HepG2 (cell line): Measurements from ENCODE around the gene FBXO30. TPM values are rescaled to one million over a fixed set of nuclear protein-coding genes. Genes with fewer than 3 reads are reported as not detected.

Experiments
- AKAP8 ChIP-seq: sonication (generic); formaldehyde crosslinking; IDR thresholded peaks from 2 replicates; pipeline ENCODE4 v1.5.1; 2020; ENCODE audit warnings: mild to moderate bottlenecking, missing genetic modification reagents
- CEBPB ChIP-seq: IDR thresholded peaks from 2 replicates; pipeline ENCODE4 v1.6.1; 2011; ENCODE audit warnings: low read depth, low read length, improper control_type of control experiment, borderline replicate concordance
- HOXD1 ChIP-seq: sonication (generic); formaldehyde crosslinking; IDR thresholded peaks from 2 replicates; pipeline ENCODE4 v1.5.0; 2020; ENCODE audit warnings: missing genetic modification reagents
- MZF1 ChIP-seq: sonication (generic); formaldehyde crosslinking; IDR thresholded peaks from 2 replicates; pipeline ENCODE4 v1.8.1; 2023; ENCODE audit warnings: mild to moderate bottlenecking, missing genetic modification reagents, borderline replicate concordance
- PLRG1 ChIP-seq: fragments of 450-650 bp; conservative IDR thresholded peaks from 2 replicates; pipeline ENCODE4 v1.6.1; 2016
- PRMT3 ChIP-seq: sonication (generic); formaldehyde crosslinking; IDR thresholded peaks from 2 replicates; pipeline ENCODE4 v1.8.1; 2022; ENCODE audit warnings: low read depth, mild to moderate bottlenecking, moderate library complexity, missing genetic modification reagents, borderline replicate concordance
- RERE ChIP-seq: IDR thresholded peaks from 2 replicates; pipeline ENCODE4 v1.6.1; 2016; ENCODE audit warnings: low read depth, missing genetic modification reagents, missing compliant biosample characterization
- ZIK1 ChIP-seq: sonication (generic); formaldehyde crosslinking; IDR thresholded peaks from 2 replicates; pipeline ENCODE4 v1.5.0; 2020; ENCODE audit warnings: mild to moderate bottlenecking, low read depth, missing genetic modification reagents, borderline replicate concordance
- ZNF234 ChIP-seq: sonication (generic); formaldehyde crosslinking; conservative IDR thresholded peaks from 2 replicates; pipeline ENCODE4 v1.5.1; 2020; ENCODE audit warnings: mild to moderate bottlenecking, missing genetic modification reagents
- ZNF546 ChIP-seq: sonication (generic); formaldehyde crosslinking; conservative IDR thresholded peaks from 2 replicates; pipeline ENCODE4 v1.8.1; 2023; ENCODE audit warnings: mild to moderate bottlenecking, missing genetic modification reagents
- ZNF580 ChIP-seq: IDR thresholded peaks from 2 replicates; pipeline ENCODE4 v1.6.1; 2016; ENCODE audit warnings: low read depth, borderline replicate concordance
- ZNF749 ChIP-seq: sonication (generic); formaldehyde crosslinking; IDR thresholded peaks from 2 replicates; pipeline ENCODE4 v1.8.0; 2022; ENCODE audit warnings: mild to moderate bottlenecking, missing genetic modification reagents, moderate library complexity, borderline replicate concordance
- ZNF780A ChIP-seq: sonication (generic); formaldehyde crosslinking; IDR thresholded peaks from 2 replicates; pipeline ENCODE4 v1.8.0; 2022; ENCODE audit warnings: mild to moderate bottlenecking, missing genetic modification reagents, moderate library complexity
- ZNF850 ChIP-seq: sonication (generic); formaldehyde crosslinking; conservative IDR thresholded peaks from 2 replicates; pipeline ENCODE4 v1.9.0; 2021; ENCODE audit warnings: mild to moderate bottlenecking, missing genetic modification reagents
- polyA plus RNA-seq, 8 experiments: library from polyadenylated mRNA; depleted of rRNA in 3 of 8; stranded (reverse) in 7 of 8; unstranded in 1 of 8; fragments of >200 nt; fragmentation: Illumina TruSeq in 4 of 8; extraction: Trizol in 4 of 8; gene quantifications; 2 replicates each; pipeline versions ENCODE4 v1.2.1 to v1.2.3, GENCODE V29; 2011 to 2016; ENCODE audit warnings: low read depth in 4 of 8, missing spikeins in 1 of 8, mixed read lengths in 1 of 8; ENCODE audit not compliant: insufficient read depth in 1 of 8
- total RNA-seq, 5 experiments: library from RNA; depleted of rRNA; stranded (reverse); fragments of >200 nt; fragmentation: Illumina TruSeq; extraction: Trizol; gene quantifications; 2 replicates each; pipeline ENCODE4 v1.2.3, GENCODE V29; 2016; ENCODE audit warnings: low read depth in 1 of 5
- TF ChIP-seq, protein P1 (sequence below): sonication (generic); formaldehyde crosslinking; IDR thresholded peaks from 2 replicates; pipeline ENCODE4 v1.8.0; 2022; ENCODE audit warnings: mild to moderate bottlenecking, missing genetic modification reagents, moderate library complexity
- TF ChIP-seq, protein P2 (sequence below): IDR thresholded peaks from 2 replicates; pipeline ENCODE4 v1.6.1; 2016; ENCODE audit warnings: mild to moderate bottlenecking
- TF ChIP-seq, protein P3 (sequence below): sonication (generic); formaldehyde crosslinking; IDR thresholded peaks from 2 replicates; pipeline ENCODE4 v1.9.0; 2021; ENCODE audit warnings: missing genetic modification reagents, borderline replicate concordance

FBXO30 gene
- total and polyA plus RNA-seq, 2 of the 13 experiments (the other 11 are each of a cell fraction or from before 2014, with no cell fraction given): 3.2 to 7.1 TPM

GRCh38 chr6:145814501-145815308 is at the start of gene FBXO30 (continued):
- TF ChIP-seq ZNF580 (CRISPR knock-in tag) (peak; percentile 89; the same call in 1 of the 2 replicates), HOXD1 (CRISPR knock-in tag) (0 out of 2 replicates have a peak, but pooled peaks have one; percentile 15), PRMT3 (peak; percentile 68; the same call in 1 of the 2 replicates), CEBPB (no peak), RERE (CRISPR knock-in tag) (peak; percentile 74), PLRG1 (no peak), ZNF234 (no peak), ZNF546 (CRISPR knock-in tag) (peak; percentile 78; the same call in 1 of the 2 replicates), ZNF749 (CRISPR knock-in tag) (no peak; the same call in 1 of the 2 replicates), AKAP8 (no peak; the same call in 1 of the 2 replicates), MZF1 (no peak), ZIK1 (no peak; the same call in 1 of the 2 replicates), ZNF850 (CRISPR knock-in tag) (peak; percentile 92), ZNF780A (CRISPR knock-in tag) (peak; percentile 73)
- TF ChIP-seq, protein P1, sequence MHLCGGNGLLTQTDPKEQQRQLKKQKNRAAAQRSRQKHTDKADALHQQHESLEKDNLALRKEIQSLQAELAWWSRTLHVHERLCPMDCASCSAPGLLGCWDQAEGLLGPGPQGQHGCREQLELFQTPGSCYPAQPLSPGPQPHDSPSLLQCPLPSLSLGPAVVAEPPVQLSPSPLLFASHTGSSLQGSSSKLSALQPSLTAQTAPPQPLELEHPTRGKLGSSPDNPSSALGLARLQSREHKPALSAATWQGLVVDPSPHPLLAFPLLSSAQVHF (CRISPR knock-in tag): peak; percentile 86; the same call in 1 of the 2 replicates
- TF ChIP-seq, protein P2, sequence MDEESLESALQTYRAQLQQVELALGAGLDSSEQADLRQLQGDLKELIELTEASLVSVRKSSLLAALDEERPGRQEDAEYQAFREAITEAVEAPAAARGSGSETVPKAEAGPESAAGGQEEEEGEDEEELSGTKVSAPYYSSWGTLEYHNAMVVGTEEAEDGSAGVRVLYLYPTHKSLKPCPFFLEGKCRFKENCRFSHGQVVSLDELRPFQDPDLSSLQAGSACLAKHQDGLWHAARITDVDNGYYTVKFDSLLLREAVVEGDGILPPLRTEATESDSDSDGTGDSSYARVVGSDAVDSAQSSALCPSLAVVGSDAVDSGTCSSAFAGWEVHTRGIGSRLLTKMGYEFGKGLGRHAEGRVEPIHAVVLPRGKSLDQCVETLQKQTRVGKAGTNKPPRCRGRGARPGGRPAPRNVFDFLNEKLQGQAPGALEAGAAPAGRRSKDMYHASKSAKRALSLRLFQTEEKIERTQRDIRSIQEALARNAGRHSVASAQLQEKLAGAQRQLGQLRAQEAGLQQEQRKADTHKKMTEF (CRISPR knock-in tag): peak; percentile 80; the same call in 1 of the 2 replicates
- TF ChIP-seq, protein P3, sequence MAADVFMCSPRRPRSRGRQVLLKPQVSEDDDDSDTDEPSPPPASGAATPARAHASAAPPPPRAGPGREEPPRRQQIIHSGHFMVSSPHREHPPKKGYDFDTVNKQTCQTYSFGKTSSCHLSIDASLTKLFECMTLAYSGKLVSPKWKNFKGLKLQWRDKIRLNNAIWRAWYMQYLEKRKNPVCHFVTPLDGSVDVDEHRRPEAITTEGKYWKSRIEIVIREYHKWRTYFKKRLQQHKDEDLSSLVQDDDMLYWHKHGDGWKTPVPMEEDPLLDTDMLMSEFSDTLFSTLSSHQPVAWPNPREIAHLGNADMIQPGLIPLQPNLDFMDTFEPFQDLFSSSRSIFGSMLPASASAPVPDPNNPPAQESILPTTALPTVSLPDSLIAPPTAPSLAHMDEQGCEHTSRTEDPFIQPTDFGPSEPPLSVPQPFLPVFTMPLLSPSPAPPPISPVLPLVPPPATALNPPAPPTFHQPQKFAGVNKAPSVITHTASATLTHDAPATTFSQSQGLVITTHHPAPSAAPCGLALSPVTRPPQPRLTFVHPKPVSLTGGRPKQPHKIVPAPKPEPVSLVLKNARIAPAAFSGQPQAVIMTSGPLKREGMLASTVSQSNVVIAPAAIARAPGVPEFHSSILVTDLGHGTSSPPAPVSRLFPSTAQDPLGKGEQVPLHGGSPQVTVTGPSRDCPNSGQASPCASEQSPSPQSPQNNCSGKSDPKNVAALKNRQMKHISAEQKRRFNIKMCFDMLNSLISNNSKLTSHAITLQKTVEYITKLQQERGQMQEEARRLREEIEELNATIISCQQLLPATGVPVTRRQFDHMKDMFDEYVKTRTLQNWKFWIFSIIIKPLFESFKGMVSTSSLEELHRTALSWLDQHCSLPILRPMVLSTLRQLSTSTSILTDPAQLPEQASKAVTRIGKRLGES: no peak
